Mesendoderm (in vitro differentiated cells): ENCODE results near the gene SDK1.

Experiments used
- DNase-seq: peaks from one replicate; pipeline ENCODE4 v3.0.0; 2013
- H2AK5ac ChIP-seq: 2 replicates; pipeline ENCODE4 v1.6.1; 2013; ENCODE audit warnings: low read length, inconsistent platforms
- H2BK120ac ChIP-seq: 2 replicates; pipeline ENCODE4 v1.6.1; 2013; ENCODE audit warnings: low read depth, mild to moderate bottlenecking, low read length, moderate library complexity, mixed read lengths
- H2BK15ac ChIP-seq: replicated peaks from 2 replicates; pipeline ENCODE4 v1.6.1; 2013; ENCODE audit warnings: low read depth, mild to moderate bottlenecking, moderate library complexity
- H2BK5ac ChIP-seq: 2 replicates; pipeline ENCODE4 v1.6.1; 2013; ENCODE audit warnings: low read length, inconsistent platforms
- H3K18ac ChIP-seq: 2 replicates; pipeline ENCODE4 v1.6.1; 2013; ENCODE audit warnings: mild to moderate bottlenecking, low read length, mixed read lengths
- H3K23ac ChIP-seq: one replicate; pipeline ENCODE4 v1.6.1; 2013; ENCODE audit warnings: low read length
- H3K27ac ChIP-seq: 2 replicates; pipeline ENCODE4 v1.5.1; 2013; ENCODE audit warnings: low read depth, mild to moderate bottlenecking, inconsistent platforms, low read length, moderate library complexity
- H3K27me3 ChIP-seq: 2 replicates; pipeline ENCODE4 v1.6.1; 2013; ENCODE audit warnings: low read length, control low read depth, mild to moderate bottlenecking, inconsistent platforms; ENCODE audit not compliant: insufficient read depth, poor library complexity
- H3K36me3 ChIP-seq: 2 replicates; pipeline ENCODE4 v1.6.1; 2013; ENCODE audit warnings: low read length, inconsistent platforms; ENCODE audit not compliant: control insufficient read depth, insufficient read depth
- H3K4ac ChIP-seq: one replicate; pipeline ENCODE4 v1.6.1; 2013; ENCODE audit warnings: low read depth, mild to moderate bottlenecking, low read length, moderate library complexity
- H3K4me1 ChIP-seq: 2 replicates; pipeline ENCODE4 v1.6.1; 2013; ENCODE audit warnings: low read depth, low read length, inconsistent platforms; ENCODE audit not compliant: control insufficient read depth
- H3K4me2 ChIP-seq: 2 replicates; pipeline ENCODE4 v1.6.1; 2013; ENCODE audit warnings: low read length
- H3K4me3 ChIP-seq: 2 replicates; pipeline ENCODE4 v1.5.1; 2013; ENCODE audit warnings: mild to moderate bottlenecking, low read length
- H3K56ac ChIP-seq: one replicate; pipeline ENCODE4 v1.6.1; 2013; ENCODE audit warnings: low read length
- H3K79me1 ChIP-seq: 2 replicates; pipeline ENCODE4 v1.6.1; 2013; ENCODE audit warnings: low read length, inconsistent platforms
- H3K79me2 ChIP-seq: 2 replicates; pipeline ENCODE4 v1.6.1; 2013; ENCODE audit warnings: mild to moderate bottlenecking, low read length; ENCODE audit not compliant: control insufficient read depth, insufficient read depth
- H3K9ac ChIP-seq: 2 replicates; pipeline ENCODE4 v1.6.1; 2013; ENCODE audit warnings: low read length, inconsistent platforms
- H4K5ac ChIP-seq: one replicate; pipeline ENCODE4 v1.6.1; 2013; ENCODE audit warnings: low read length
- H4K8ac ChIP-seq: one replicate; pipeline ENCODE4 v1.6.1; 2013; ENCODE audit warnings: low read depth, mild to moderate bottlenecking, control low read depth, low read length, moderate library complexity
- WGBS: extraction: QIAGEN DNeasy Blood & Tissue Kit; methylation state at CpG from one replicate; pipeline ENCODE4 v1.1.7; 2013; ENCODE audit warnings: low lambda C conversion rate, missing lambda C conversion rate; ENCODE audit not compliant: insufficient coverage; ENCODE audit errors: extremely low coverage; 5-methylcytosine and 5-hydroxymethylcytosine counted together

Gene SDK1

GRCh38 chr7:3844540-3845151 is 543.6 kb downstream of the SDK1 start:
- no peak for DNase-seq
- Histone ChIP-seq H3K9ac (no peak overlapping the region), H2BK120ac (no peak overlapping the region), H3K27me3 (no peaks in the 10 kb centered on the region), H3K4me2 (no peak overlapping the region), H3K79me2 (no peaks in the 10 kb centered on the region), H3K27ac (no peak overlapping the region), H2BK15ac (no peak overlapping the region), H3K4ac (no peak overlapping the region), H3K79me1 (no peaks in the 10 kb centered on the region), H3K18ac (no peak overlapping the region), H3K56ac (no peak overlapping the region), H3K4me1 (no peaks in the 10 kb centered on the region), H2AK5ac (no peak overlapping the region), H3K23ac (no peak overlapping the region), H3K4me3 (no peak overlapping the region), H2BK5ac (no peak overlapping the region), H4K5ac (no peak overlapping the region), H3K36me3 (no peaks in the 10 kb centered on the region), H4K8ac (no peak overlapping the region)
- no CpG with 5 or more reads among the region's 10 CpGs for WGBS

DNA sequence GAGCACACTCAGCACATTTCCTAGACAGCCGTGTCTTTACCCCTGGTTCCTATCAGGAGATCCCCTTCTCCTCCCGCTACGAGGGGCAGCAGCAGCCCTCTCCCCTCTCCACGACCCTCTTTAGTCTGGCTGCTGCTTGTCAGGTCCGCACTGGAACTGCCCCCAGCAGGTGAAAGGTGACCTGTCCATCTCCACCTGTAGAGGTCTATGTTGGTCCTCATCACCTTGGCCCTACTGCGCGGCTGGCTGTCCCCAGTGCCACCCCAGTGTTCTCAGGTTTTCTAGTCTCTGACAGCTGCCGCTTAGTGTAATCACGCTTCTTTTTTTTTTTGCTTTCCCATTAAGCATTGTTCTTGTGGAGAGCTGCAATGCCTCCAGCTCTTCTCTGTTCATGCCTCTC is 545.7 kb downstream of the SDK1 start:
- no peak overlapping the region for H3K18ac ChIP-seq
- no peak overlapping the region for H3K56ac ChIP-seq
- no peaks in the 10 kb centered on the region for H3K4me1 ChIP-seq
- H3K23ac ChIP-seq = no peak overlapping the region
- H3K79me2 ChIP-seq = no peaks in the 10 kb centered on the region
- no peak overlapping the region for H2BK15ac ChIP-seq
- H3K4me3 ChIP-seq = no peak overlapping the region
- no peak overlapping the region for H2BK120ac ChIP-seq
- no peak overlapping the region for H3K9ac ChIP-seq
- no peak overlapping the region for H3K4ac ChIP-seq
- H3K79me1 ChIP-seq = no peaks in the 10 kb centered on the region
- H3K27ac ChIP-seq = no peak overlapping the region
- no peaks in the 10 kb centered on the region for H3K36me3 ChIP-seq
- WGBS = no CpG with 5 or more reads among the region's 9 CpGs
- H2AK5ac ChIP-seq = no peak overlapping the region
- no peak overlapping the region for H2BK5ac ChIP-seq
- no peak overlapping the region for H4K8ac ChIP-seq
- H3K27me3 ChIP-seq = no peaks in the 10 kb centered on the region
- no peak overlapping the region for H3K4me2 ChIP-seq
- no peak overlapping the region for H4K5ac ChIP-seq
- no peak for DNase-seq

DNA sequence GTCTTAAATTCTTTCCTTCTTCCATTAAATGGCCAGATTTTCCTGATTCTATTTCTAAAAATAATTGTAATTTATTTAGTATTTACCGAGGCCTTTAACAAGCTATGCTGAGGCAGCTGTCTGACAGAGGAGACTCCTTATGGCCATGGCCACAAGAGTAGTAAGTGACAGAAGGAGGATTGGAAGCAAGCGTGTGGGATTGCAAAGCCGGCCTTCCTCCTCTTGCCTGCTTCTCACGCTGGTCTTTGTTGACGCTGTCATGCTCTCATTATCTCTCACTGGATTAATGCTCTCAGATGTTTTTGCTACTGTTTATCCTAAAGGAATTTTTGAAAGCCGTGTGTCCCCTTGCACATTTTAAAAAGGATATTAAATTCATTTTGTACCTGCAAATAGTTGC is 546.3 kb downstream of the SDK1 start:
- Histone ChIP-seq H3K79me2 (no peaks in the 10 kb centered on the region), H3K79me1 (no peaks in the 10 kb centered on the region), H2BK5ac (no peak overlapping the region), H2BK15ac (no peak overlapping the region), H3K36me3 (no peaks in the 10 kb centered on the region), H3K18ac (no peak overlapping the region), H3K56ac (no peak overlapping the region), H2AK5ac (no peak overlapping the region), H3K4me1 (no peaks in the 10 kb centered on the region), H4K8ac (no peak overlapping the region), H2BK120ac (no peak overlapping the region), H4K5ac (no peak overlapping the region), H3K27ac (no peak overlapping the region), H3K4me2 (no peak overlapping the region), H3K4ac (no peak overlapping the region), H3K27me3 (no peaks in the 10 kb centered on the region), H3K9ac (no peak overlapping the region), H3K4me3 (no peak overlapping the region), H3K23ac (no peak overlapping the region)
- no peak for DNase-seq
- WGBS = no CpG with 5 or more reads among the region's 6 CpGs

GRCh38 chr7:3859431-3859830 is 558.4 kb downstream of the SDK1 start:
- Histone ChIP-seq H4K5ac (no peak overlapping the region), H3K79me2 (no peaks in the 10 kb centered on the region), H3K79me1 (no peaks in the 10 kb centered on the region), H3K4me1 (no peaks in the 10 kb centered on the region), H3K27me3 (no peaks in the 10 kb centered on the region), H3K36me3 (no peaks in the 10 kb centered on the region), H3K27ac (no peak overlapping the region), H3K4ac (no peak overlapping the region), H3K9ac (no peak overlapping the region), H3K56ac (no peak overlapping the region), H2BK5ac (no peak overlapping the region), H3K4me3 (no peak overlapping the region), H3K18ac (no peak overlapping the region), H3K23ac (no peak overlapping the region), H3K4me2 (no peak overlapping the region), H4K8ac (no peak overlapping the region), H2BK120ac (no peak overlapping the region), H2BK15ac (no peak overlapping the region), H2AK5ac (no peak overlapping the region)
- no CpG with 5 or more reads among the region's 1 CpG for WGBS
- no peak for DNase-seq

GRCh38 chr7:3860932-3861331 is 559.9 kb downstream of the SDK1 start:
- Histone ChIP-seq H3K4me2 (no peak overlapping the region), H4K5ac (no peak overlapping the region), H3K79me2 (no peaks in the 10 kb centered on the region), H3K4me3 (no peak overlapping the region), H3K23ac (no peak overlapping the region), H4K8ac (no peak overlapping the region), H2BK15ac (no peak overlapping the region), H3K79me1 (no peaks in the 10 kb centered on the region), H3K56ac (no peak overlapping the region), H3K27me3 (no peaks in the 10 kb centered on the region), H3K18ac (no peak overlapping the region), H2AK5ac (no peak overlapping the region), H3K36me3 (no peaks in the 10 kb centered on the region), H2BK120ac (no peak overlapping the region), H3K27ac (no peak overlapping the region), H3K9ac (no peak overlapping the region), H2BK5ac (no peak overlapping the region), H3K4me1 (no peaks in the 10 kb centered on the region), H3K4ac (no peak overlapping the region)
- no peak for DNase-seq
- WGBS = no CpG with 5 or more reads among the region's 9 CpGs

GRCh38 chr7:3861386-3861785 is 560.3 kb downstream of the SDK1 start:
- Histone ChIP-seq H3K36me3 (no peaks in the 10 kb centered on the region), H3K79me2 (no peaks in the 10 kb centered on the region), H3K4ac (no peak overlapping the region), H3K4me2 (no peak overlapping the region), H2BK15ac (no peak overlapping the region), H3K27me3 (no peaks in the 10 kb centered on the region), H3K9ac (no peak overlapping the region), H3K23ac (no peak overlapping the region), H2BK5ac (no peak overlapping the region), H2BK120ac (no peak overlapping the region), H2AK5ac (no peak overlapping the region), H4K8ac (no peak overlapping the region), H3K27ac (no peak overlapping the region), H3K56ac (no peak overlapping the region), H3K79me1 (no peaks in the 10 kb centered on the region), H4K5ac (no peak overlapping the region), H3K4me3 (no peak overlapping the region), H3K4me1 (no peaks in the 10 kb centered on the region), H3K18ac (no peak overlapping the region)
- no CpG with 5 or more reads among the region's 1 CpG for WGBS
- no peak for DNase-seq
